Cardiac fibroblast (primary cell): ENCODE measurements around the gene SFT2D3.

Experiments used
- DNase-seq, 2 donors: peaks; one replicate each; pipeline versions ENCODE4 v3.0.0 to v3.0.0-alpha.2; 2010; ENCODE audit warnings: low read depth in 2 of 2
- H3K4me3 ChIP-seq, 2 donors: replicated peaks in 1 of 2; 1 replicate in 1 of 2; 2 replicates in 1 of 2; pipeline ENCODE4 v1.5.1; 2011; ENCODE audit warnings: low read depth in 2 of 2, low read length in 2 of 2, mild to moderate bottlenecking in 2 of 2, moderate library complexity in 1 of 2
- TF ChIP-seq, protein P1 (sequence below): IDR thresholded peaks from one replicate; pipeline ENCODE4 v1.5.1; 2011; ENCODE audit warnings: low read depth, mild to moderate bottlenecking, low read length, inconsistent platforms

Gene SFT2D3

DNA sequence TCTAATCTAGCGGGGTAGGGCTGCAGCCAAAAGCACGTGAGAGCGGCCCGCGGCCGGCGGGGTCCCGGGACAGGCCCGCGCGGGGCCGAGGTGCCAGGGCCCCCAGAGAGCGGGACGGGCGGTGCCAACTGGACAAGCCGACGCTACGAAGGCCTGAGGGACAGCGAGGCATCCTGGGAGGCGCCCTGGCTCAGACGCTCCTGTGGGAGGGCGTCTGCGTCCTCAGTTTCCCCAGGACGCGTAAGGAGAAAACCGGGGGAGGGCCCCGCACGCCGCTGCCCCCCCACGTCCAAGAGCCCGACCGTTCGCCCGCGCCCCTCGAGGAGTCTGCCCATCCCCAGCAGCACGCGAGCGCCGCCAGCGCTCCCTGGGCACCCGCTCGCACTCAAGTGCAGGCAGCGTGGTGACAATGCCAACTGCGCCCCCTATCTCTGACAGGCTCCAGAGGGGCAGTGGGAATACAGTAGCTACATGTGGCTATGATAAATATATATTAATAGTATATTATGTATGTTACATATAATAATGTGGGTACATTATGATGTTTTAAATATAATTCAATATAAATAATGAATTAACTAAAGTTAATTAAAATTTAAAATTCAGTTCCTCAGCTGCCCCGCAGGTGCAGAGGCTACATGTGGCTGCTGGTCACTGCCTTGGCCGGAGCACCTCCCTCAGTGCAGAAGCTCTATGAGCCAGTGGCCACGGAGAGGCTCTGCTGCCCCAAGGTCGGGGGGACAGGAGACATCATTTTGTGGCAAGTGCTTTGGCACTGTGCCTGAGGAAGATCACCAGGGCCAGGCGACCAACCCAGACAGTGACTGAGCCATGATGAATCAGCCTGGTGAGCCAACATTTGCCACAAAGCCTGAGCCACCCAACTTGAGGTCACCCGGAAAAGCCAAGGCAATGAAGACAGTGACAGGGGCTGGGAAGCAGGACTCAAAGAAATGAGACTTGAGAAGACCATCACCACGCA, 5.5 kb upstream of the SFT2D3 start:
- H3K4me3 ChIP-seq: peak overlapping the region; percentile 17 to 34
- DNase-seq: peak; percentile 54 to 61
- TF ChIP-seq, protein P1, sequence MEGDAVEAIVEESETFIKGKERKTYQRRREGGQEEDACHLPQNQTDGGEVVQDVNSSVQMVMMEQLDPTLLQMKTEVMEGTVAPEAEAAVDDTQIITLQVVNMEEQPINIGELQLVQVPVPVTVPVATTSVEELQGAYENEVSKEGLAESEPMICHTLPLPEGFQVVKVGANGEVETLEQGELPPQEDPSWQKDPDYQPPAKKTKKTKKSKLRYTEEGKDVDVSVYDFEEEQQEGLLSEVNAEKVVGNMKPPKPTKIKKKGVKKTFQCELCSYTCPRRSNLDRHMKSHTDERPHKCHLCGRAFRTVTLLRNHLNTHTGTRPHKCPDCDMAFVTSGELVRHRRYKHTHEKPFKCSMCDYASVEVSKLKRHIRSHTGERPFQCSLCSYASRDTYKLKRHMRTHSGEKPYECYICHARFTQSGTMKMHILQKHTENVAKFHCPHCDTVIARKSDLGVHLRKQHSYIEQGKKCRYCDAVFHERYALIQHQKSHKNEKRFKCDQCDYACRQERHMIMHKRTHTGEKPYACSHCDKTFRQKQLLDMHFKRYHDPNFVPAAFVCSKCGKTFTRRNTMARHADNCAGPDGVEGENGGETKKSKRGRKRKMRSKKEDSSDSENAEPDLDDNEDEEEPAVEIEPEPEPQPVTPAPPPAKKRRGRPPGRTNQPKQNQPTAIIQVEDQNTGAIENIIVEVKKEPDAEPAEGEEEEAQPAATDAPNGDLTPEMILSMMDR: peak; percentile 41

DNA sequence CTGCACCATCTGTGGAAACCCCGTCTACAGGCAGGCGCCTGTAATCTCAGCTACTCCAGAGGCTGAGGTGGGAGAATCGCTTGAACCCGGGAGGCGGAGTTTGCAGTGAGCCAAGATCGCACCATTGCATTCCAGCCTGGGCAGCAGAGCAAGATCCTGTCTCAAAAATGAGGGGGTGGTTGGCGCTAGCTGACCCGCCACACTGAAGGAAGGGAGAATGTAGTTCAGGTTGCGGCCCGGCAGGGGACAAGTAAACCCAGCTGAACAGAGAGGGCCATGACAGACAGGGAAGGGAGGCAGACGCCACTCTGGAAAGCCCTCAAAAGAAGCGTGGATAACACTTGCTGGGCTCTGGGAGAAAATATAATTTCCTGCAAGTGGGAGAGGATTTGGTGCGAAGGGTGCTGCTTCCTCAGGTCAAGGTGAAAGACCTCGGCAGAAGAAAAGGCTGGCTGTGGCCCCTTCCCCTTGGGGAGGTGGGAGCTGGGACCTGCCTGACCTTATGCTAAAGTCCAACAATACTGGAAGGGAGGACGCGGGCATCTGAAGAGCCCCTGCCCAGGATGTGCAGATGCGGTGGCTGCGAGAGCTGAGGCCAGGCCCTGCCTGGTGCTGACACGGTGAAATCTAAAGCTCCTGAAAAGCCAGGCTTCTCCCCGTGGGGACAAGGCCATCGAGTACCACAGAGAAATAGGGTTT, 3.7 kb upstream of the SFT2D3 start:
- TF ChIP-seq, protein P1: no peak
- DNase-seq: no peak
- H3K4me3 ChIP-seq: no peak overlapping the region

DNA sequence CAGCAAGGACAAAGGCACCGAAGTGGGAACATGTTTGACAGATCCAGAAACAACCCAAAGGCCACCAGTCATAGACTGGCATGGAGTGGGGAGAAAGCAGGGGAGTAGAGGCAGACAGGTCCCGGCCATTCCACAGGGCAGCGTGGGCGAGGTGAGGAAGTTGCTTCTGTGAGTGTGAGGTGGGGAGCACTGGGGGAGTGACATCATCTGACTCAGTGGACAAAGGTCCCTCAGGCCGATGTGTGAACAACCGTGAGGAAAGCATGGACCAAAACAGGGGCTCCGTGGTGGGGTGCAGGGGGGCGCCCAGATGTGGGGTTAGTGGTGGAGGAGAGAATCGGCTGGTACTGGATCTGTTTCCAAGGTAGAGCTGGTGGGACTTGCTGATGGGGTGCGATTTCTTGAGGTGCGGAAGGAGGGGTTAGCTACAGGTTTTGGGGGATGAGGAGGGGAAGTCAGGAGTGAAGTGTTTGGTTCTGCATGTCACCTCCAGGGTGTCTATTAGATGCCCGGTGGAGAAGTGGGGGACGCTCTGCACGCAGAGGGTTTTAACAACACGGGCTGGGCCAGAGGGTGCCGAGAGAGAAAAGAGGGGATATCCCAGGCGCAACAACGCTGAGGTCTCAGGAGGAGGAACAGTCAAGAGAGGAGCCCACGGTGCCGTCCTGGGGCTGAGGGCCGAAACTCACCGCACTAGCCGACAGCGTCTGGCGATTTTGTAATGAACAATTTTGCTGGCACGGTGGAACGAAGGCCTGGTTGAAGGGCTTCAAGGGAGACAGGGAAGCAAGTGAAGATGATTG, 2.5 kb upstream of the SFT2D3 start:
- TF ChIP-seq, protein P1: no peak
- no peak for DNase-seq
- no peak overlapping the region for H3K4me3 ChIP-seq

DNA sequence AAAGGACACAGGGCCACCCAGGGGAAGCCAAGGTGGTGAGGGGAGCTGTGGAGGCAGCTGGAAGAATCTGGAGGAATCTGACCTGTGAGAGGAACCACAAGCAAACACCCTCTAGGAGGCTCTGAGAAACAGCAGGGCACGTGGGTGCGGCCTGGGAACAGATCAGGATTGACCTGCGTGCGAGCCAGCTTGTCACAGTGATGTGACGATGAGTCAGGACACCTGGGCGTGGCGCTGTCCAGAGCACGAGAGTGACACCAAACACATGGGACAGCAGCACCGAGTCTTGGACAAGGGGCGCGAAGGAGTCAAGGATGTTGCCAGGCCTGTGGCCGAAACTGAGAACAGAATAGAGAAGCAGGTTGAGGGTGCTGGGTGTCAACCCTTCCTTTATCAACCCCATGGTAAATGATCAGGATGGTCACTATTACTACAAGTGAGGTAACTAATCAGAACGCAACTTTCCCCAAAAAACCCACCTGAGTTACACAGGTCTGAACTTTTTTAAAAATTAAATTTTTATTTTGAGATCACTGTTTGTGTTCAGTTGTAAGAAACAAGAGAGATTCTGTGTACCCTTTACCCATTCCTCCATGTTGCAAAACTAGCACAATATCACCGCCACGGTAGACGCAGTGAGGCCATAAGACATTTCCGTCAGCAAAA, 637 bp upstream of the SFT2D3 start:
- H3K4me3 ChIP-seq: peak overlapping the region; percentile 53 to 65
- TF ChIP-seq, protein P1: no peak
- no peak for DNase-seq

DNA sequence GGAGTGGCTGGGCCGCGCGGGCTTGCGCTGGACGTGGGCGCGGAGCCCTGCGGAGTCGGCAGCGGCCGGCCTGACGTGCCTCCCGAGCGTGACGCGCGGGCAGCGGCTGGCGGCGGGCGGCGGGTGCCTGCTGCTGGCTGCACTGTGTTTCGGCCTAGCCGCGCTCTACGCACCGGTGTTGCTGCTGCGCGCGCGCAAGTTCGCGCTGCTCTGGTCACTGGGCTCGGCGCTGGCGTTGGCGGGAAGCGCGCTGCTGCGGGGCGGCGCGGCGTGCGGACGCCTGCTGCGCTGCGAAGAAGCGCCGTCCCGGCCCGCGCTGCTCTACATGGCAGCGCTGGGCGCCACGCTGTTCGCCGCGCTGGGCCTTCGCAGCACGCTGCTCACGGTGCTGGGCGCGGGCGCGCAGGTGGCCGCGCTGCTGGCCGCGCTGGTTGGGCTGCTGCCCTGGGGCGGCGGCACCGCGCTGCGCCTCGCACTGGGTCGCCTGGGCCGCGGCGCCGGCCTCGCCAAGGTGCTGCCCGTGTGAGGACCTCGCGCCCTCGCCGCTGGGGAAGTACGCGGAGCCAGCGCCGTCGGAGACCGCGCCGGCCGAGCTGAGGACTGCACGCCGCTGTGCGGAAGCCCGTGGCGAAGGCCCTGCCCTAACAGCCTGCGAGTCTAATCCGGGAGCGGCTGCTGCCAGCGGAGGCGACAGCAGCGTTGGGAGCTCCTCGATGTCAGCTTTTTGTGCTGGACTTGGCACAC, 526 bp downstream of the SFT2D3 start:
- TF ChIP-seq, protein P1: no peak
- DNase-seq: peak; percentile 71 to 75
- peak overlapping the region; percentile 53 to 65 for H3K4me3 ChIP-seq
